HG02610 (cell line): Measurements from ENCODE around the gene DYNC1I1.

Source experiments
- ATAC-seq: cut with Tn5 transposase; IDR thresholded peaks from one replicate; pipeline ENCODE4 v1.9.1; 2021; ENCODE audit warnings: mild to moderate bottlenecking, moderate library complexity; ENCODE audit not compliant: unreplicated experiment

The DYNC1I1 gene

DNA sequence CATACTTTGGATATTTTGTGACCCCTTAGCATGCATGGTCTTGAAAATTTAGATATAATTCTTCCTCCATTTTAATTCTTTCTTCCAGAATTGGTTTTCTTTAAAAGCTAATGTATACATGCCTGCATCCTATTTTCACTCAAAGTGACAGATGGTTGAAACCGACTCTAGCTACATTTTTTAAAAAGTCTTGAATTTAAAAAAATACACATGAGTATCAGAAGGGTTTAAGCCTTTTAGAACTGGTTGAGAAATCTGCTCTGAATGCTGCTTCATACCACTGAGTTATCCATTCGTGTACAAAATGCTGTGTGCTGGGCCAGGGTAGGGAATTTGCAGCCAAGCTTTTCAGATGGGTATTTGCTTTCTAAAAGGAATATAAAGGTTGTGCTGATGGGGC lies 16.5 kb downstream of the DYNC1I1 start:
- ATAC-seq = no peak

DNA sequence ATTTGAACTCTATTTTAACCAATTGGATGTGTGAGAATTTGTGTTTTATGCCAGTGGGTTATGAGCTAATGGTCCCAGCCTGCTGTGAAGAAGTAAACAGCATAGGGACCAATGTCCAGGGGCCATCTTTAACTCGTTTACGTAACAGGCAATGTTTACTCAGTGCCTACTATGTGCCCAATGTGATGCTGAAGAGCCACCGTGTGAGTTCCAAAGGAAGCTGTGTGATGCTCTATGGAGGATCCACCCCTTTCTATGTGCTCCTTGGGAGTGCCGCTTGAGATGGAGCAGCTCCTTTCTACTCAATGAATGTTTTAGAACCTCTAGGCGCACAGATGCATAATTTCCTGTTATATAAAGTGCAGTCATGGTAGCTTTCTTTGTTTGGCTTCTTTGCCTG lies 21.3 kb downstream of the DYNC1I1 start:
- no peak for ATAC-seq

DNA sequence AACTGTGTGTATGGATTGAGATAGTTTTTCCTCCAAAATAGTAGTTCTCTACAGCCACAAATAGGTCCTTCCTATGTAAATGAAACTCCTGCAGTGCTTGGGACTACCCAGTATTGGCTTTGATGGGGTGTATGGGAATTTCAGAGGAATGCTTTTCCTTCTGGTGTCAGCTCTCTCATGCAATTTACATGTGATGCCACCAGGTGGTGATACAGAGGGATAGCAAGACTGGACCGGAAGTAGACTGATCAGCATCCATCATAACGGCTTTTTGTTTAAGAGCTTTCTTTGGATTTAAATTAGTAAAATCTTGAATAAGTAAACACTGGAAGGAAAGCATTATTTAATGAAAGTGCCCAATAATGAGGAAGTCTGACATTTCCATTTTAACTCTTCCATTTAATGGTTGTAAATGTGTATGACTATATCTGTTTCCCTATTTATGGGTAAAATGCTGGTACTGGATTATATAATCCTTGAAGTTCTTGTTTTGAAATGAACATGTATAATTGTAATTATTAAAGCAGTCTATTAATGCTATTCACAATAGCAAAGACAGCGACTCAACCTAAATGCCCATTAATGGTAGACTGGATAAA lies 22.7 kb downstream of the DYNC1I1 start:
- no peak for ATAC-seq

DNA sequence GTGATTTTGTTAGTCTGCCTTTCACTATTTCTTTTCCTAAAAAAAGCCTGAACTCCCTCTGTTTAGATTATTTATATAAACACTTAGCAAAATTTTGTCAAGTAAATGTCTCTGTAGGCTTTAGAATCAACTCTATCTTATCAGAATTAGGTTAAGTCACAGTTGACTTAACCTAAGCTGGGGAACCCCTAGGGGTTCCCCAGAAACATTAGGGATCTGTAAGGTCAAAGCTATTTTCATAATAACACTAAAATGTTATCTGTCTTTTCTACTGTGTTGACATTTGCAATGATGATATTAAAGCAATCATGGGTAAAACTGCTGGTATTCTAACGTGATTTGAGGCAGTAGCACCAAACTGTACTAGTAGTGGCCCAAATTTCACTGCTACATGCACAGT lies 24.3 kb downstream of the DYNC1I1 start:
- ATAC-seq = no peak

DNA sequence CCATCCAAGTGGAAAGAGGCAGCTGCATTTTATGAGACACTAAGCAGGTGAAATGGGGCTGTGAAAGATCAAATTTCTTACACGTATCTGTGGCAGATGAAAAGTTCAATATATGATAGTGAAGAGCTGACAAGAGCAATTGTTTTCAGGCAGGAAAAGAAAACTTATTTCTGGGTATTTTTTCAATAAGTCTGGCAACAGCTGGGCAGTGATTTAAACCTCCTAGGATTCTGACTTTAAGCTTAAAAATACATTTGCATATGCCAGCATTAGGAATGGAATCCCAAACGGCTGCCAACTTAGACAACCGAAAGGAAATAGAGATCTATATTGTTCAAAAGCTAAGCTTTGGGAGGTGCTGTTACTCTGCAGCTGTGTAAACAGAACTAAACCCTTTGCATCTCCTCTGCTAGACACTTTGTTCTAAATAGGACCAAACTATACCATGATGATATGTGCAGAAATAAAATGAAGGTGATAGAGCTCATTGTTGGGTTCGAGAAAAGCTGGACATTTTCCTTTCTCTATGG lies 26.1 kb downstream of the DYNC1I1 start:
- no peak for ATAC-seq

DNA sequence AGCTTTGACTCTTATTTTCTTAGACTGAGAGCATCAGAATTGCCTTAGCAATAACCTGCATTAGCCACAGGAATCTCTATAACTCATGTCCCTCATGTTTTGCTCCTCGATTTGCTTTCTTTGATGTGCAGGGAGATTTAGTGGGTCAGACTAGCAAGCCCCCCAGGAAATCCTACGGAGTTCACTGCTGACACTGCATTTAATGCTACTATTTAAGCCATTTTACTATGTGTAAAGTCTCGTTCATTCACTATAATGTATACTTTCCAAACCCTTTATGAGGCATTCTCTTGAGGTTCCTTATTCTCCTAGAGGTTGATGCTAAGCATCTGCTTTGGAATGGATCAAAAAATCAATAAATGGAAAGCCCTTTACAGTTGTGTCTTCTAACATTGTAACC lies 28.4 kb downstream of the DYNC1I1 start:
- no peak for ATAC-seq

DNA sequence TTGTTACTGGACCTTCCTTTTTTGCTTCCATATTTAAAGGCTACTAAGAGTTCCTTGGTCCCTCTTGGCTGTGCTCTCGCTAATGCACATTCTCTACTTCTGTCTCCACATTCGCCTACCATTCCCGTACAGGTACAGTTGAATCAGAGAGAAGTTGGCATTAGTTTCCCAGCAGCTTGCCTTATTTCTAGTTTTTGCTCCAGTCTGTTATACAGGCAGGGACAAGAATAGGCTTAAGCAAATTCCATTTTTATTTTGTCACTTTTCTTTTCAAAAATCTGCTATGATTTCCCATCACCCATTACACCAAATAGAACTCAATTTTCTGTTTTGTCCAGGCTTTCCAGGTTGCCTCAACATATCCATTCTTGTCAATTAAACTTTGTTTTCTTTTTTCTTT lies 29.9 kb downstream of the DYNC1I1 start:
- no peak for ATAC-seq

DNA sequence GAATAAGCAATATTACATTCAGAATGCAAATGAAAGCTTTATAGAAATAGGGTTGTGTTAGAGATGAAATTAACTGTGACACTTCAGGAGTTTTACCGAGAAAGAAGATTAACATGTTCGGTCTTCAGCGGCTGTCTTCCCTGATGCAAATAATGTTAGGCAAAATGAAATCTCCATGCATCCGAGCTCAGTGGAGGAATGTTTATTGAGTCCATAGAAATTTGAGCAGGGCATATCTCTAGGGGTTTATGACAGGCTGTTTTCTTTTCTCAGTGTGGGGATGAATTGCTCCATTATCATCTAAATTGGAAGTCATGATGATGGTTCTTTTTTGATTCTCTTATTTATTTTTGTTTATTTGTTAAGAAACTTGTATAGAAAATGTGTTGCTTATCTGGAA lies 31.7 kb downstream of the DYNC1I1 start:
- no peak for ATAC-seq

DNA sequence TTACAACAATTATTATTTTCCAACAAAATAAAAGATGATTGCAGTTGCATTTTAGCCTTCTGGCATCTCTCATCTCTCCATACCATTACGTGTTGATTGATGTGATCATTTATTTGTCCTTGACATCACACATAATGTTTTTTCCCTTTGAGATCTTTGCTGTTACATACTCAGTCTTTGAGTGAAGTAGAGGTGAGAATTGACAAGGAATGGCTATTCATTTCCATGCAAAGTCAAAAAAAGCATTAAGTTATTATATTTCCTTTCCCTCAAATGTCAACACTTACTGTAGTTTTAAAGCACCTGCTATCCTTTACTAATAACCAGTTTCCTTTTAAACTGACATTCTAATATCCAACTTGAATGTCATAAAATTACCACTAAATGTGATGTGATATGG lies 33.6 kb downstream of the DYNC1I1 start:
- ATAC-seq = no peak

DNA sequence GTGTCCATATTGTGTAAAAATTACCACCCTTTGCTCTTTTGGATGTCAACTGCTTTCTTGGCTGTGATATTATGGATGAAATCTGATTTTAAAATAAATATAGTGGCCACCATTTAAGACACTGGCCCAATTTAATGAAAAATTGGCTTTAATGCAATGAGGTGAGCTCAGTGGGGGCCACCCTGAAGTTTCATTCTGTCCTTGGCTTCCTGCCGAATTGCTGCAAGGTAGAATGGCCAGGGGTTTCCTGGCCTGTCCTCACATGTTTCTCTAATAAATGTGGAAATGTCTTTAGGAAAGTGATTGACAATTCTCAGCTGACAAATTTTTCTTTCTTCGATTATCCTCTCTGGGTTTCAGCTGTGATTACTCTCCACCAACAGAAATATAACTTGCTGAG lies 36.0 kb downstream of the DYNC1I1 start:
- no peak for ATAC-seq

DNA sequence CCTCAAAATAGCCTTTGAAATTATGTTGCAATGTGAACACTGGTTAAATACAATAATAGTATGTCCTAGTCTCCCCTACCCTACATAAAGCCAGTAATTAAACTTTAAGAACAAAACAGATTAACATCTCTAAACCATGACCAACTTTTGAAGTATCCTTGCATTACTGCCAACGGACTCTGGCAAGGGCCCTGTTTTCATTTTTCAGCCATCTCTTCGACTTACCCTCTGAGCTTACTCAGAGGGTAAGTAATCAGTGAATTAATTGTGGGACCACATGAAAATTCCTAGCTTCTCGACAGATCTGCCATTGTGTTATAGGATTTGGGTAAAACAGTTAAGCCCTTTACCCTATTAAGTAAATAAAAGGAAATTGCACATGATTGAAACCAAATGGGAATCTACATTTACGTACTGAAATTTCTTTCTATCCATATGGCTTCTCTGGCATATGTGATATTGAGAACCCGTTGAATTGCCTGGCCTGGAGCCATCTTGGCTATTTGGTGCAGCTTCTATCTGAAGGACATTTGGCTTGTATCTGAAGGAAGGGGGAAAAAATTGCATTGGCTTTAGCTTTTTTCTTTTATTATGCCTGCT lies 39.6 kb downstream of the DYNC1I1 start:
- no peak for ATAC-seq

DNA sequence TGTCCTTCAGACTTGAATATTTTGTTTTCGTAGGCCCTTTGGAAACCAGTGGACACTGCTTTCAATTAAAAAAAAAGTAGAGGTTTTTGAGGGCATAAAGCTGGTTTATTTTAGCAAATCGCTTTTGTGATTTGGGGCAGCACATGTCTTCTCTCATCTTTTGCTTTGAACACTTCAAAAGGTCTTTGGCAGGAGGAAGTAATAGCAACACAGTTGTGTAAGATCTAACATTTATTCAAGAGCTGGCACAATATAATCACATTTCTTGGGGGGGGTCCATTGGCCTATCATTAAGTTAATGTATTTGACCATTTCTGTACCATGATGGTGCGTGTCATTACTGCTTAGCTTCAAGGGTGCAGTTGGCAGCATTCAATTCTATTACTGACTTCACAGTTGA lies 42.4 kb downstream of the DYNC1I1 start:
- ATAC-seq = no peak

DNA sequence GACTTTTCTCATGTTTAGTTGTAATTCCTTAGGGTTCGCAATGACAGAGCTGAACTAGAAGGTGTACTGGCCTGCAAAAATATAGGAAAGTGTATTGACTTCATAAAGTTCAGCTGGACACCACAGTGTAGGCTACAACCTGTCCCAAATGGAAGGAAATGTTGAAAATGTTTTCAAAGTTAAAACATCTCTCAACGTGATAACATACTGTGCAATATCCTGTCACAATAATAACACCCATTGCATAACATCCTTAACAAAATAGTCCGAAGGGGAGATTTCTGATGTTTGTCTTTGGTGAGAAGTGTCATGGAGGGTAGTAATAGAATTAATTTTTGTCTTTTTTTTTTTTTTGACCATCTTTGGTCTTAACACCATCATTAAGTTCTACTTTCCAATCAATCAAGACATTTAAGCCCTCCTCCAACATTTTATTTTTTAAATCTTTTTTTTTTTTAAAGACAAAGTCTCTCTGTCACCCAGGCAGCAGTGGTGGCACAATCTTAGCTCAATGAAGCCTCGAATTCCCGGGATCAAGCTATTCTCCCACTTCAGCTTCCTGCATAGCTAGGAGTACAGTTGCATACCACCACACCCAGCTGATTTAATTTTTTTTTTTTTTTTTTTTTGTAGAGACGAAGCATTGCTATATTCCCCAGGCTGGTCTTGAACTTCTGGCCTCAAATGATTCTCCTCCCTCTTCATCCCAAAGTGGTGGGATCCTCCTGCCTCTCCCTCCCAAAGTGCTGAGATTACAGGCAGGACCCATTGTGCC lies 45.7 kb downstream of the DYNC1I1 start:
- ATAC-seq = no peak

DNA sequence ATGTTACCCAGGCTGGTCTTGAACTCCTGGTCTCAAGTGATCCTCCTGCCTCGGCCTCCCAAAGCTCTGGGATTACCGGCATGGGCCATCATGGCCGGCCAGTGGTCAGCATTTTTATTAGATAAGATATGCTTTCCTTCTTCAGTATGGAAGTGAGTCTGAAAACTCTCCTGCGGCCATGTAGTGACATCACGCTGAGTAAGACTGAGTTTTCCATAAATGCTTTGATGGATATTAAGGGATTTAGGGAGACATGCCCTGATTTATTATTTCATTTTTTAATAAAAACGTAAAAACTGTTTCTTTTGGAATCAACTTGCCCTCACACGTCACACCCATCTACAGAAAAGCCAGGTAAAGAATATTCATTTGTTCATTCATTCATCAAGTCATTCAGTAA lies 48.4 kb downstream of the DYNC1I1 start:
- no peak for ATAC-seq

DNA sequence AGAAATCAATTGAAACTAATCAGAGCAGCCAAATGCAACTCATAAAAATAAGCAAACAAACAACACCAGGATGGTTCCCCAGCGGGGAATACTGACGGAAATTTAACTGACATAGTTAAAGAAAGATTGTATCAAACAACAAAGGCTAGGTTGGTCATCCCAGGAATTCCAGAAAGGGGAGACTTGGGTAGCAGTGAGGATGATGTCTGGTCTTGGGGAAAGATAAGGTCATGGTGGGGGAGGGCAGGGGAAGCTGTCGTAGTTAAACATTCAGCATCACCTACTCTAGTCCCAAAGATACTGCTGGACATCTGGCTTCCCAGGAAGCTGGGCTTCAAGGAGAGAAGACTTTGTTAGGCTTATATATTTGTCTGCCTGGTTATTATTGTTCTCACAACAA lies 50.4 kb downstream of the DYNC1I1 start:
- ATAC-seq = no peak

DNA sequence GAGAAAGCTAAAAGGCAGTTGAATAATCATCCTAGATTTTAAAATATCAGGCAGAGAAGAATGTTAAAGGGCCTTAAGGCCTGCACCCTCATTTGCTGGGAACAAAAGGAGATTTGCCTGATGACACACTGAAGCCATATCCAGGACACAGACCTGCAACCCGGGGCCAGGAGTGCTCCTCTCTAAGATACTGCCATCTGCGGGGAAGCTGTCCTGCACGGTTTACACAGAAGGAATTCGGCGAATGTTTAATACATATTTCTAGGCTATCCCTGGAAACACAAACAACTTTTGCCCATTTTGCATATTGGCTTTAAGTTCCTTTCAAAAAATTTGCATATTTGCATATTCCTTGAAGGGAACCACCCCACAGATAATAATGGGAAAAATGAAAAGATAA lies 52.3 kb downstream of the DYNC1I1 start:
- ATAC-seq = no peak

DNA sequence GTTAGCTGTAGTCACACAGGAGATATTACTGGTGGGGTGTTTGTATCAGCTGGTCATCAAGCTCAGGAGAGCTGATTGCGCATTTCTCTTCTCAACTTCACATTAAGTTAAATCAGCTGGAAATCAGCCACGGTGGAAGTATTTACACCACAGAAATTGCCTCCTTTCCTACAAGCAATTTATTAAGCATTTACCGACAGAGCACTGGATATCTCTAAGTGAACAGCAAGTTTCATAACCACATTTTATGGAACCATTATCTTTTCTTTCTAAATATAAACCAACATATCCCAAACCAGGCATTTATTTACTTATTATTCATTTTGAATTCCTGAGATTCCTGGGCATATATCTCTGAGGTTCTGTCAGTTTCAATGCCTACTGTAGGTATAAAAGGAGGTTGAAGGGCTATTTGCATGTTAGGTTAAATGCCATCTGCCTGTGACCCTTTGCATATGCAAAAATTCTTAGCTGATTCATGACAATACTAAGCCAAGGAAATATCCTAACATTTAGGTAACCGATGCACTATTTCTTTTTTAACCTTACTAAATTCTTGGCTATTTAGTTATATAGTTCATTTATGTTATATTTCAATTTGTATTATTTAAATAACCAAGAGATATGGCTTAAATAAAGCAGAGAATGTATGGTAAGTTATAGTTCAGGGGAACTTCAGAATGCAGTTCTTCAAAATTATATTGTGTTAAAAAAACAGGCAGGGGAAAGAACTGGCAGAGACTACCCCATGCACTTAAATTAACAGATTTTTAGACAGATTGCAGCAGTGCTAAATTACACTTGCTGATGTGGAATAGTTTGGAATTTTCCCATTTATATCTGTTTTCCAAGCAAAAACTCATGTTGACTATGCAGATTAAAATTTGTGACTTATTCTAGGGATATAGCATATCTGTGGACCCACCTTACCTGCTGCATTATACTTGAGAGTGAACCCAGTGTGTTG lies 56.8 kb downstream of the DYNC1I1 start:
- ATAC-seq = no peak

DNA sequence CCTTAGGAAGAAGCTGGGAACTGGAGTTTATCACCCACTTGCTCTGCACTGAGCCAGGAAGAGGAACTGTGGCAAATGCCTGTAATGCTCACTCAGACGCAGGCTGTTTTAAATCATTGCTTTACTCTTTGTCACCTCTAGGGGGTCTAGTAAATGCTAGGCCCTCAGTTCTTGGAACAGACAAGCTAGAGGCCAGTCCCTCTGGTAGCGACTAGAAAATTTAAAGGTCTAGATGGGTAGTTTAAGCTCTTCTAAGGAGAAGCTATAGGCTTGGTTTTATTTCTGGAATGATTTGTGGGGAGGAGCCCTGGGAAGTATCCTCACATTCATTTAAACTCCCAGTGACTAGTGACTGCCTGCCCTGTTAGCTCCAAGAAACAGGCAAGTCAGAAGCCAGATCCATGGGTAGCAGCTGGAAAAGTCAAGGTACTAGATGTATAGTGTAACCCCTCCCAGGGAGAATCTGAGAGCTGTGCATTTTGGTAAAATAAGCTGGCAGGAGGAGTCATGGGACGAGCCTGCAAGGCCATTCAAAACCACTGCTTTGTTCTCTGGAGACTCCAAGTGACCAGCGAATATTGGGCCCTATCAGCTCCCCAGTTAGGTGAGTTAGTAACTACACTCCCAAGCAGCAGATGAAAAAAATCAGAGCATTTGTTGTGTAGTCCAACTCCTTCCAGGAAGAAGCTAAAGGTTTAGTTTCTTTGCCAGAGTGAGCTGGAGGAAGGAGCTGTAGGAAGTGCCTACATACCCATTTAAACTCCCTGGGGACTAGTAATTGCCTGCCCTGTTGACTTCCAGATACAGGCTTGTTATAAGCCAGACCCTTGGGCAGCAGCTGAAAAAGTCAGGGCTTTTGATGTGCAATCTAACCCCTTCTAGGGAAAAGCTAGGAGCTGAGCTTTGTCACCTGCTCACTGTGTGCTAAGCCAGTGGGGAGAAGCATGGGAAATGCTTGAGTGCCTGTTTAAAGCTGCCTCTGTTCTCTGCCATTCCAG lies 68.9 kb downstream of the DYNC1I1 start:
- peak; percentile 72 for ATAC-seq

DNA sequence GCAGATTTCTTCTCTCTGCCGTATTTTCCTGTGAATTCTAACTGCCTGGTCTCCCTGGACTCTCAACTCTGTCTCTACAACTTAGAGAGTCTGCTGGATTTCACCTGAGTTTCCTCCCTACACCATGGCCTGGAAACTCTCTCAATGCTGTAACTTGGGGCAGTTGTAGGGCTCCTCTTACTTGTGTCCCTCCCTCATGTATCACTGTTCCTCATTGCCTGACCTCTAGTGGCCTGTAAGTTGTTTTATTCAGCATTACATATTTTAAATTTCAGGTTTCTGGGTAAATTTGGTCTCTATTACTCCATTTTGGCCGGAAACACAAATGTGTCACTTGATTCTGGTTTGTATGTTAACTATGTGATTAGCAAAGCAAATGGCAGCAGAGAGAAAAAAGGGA lies 70.9 kb downstream of the DYNC1I1 start:
- no peak for ATAC-seq

DNA sequence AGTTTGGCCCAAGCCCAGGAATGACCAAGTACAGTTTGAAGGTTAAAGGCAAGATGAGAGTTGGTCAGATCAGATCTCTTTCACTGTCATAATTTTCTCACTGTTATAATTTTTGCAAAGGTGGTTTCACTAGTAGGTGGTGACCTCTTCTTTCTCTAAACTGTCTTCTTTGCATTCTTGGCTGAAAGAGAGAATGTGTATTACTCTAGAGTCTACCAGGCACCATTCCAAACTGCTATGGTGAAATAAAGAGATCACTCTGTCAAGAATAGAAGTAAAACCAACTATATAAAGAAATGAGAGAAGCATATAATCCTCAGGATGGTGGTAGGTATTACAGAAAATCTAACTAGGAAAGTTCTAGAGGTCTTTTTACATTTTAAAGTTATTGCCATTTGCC lies 72.7 kb downstream of the DYNC1I1 start:
- ATAC-seq = no peak
